Embryonic facial prominence (tissue), 1 donor: Measurements from ENCODE around the gene TRIAP1.
"Not testable (repeated sequence)": the region's sequence is repeated elsewhere in the genome, so short reads cannot be mapped to it uniquely, and the experiment has no call there.

Source experiments
- DNase-seq: peaks from one replicate; pipeline ENCODE4 v3.0.0-alpha.2; 2016; ENCODE audit errors: extremely low spot score

Gene TRIAP1

DNA sequence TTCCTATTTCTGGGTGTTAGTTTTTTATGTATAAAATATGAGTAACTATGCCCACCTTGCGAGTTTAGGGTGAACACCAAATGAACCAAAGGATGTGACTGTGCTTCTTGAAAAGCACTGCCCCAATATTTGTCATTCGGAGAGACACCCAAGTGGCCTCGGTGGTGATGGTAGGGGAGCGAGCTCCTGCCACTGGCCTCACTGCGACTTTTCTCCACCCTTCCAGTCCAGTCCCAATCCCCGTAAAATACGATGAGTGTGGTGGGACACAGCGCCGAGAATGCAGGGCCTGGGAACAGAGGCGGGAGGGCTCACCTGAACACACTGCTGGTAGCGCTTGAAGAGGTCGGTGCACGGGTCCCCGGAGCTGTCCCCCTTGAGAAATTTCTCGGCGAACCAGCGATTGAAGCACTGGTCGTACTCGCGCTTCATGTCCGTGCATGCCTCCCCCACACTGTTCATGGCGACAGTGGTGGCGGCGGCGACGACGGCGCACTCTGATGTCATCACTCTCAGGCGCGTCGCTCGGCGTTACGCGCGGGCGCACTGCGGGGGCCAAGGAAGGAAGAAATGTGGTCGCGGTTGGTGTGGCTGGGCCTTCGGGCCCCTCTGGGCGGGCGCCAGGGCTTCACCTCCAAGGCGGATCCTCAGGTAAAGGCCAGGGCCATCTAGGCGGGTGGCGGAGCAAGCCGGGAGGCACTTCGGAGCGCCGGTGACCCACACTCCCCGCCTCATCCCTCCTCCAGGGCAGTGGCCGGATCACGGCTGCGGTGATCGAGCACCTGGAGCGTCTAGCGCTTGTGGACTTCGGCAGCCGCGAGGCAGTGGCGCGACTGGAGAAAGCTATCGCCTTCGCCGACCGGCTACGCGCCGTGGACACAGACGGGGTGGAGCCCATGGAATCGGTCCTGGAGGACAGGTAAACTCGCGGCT lies at the start of gene TRIAP1, which contains the start of gene GATC:
TRIAP1 (minus strand) TSS at position 474 of the 933 bp plus-strand sequence; CDS start at position 462, 12 bp downstream.
GATC (plus strand) TSS at position 534 of the 933 bp plus-strand sequence; CDS start at position 571, 37 bp downstream.
- peak; percentile 73 for DNase-seq

GRCh38 chr12:120495186-120495730 lies 49.1 kb upstream of the TRIAP1 start:
- no peak for DNase-seq

DNA sequence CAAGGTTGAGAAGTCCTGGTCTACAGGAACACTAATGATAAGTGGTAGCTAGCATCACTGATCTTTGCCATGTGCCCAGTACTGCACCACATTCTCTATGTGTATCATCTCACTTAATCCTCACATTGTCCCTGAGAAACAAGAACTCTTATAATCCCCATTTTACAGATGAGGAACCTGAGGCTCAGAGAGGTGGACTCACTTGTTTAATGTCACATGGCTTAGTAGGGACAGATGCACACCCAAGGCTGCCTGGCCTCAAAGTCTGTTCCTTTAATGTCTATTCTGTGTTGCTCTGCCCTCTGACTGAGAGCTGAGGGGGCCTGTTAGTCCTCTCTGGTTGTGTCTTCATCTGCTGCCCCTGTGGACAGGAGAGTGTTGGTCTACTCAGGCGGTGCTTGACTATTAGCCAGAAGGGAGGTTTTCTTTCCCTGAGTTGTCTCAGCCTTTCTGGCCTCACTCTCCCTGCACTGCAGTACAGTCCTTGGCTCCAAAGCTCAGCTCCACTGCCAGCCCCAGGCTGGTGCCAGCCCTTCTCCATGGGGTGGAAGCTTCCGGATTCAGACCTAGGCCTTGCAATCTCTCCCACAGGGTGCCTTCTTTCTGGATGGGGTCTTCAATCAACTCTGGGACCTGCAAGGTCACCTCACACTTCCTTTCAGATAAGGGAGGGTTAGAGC lies 44.8 kb upstream of the TRIAP1 start:
- DNase-seq: no peak

DNA sequence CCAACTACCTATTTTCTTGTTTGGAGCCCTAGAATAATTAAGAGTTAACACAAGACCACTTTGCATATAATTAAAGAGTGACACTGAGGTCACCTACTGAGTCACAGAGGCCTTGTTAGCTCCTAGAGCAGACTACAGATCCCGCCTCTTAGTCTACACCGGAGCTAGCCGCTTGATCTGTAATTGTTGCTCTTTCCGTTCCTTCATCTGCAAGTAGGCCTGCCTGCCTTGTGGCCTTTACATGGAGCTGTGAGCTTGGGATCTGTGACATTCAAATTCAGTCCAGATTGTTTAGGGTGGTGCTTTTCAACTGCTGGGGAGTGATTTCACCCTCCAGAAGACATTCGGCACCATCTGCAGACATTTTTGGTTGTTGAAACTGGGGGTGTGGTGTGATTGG lies 44.1 kb upstream of the TRIAP1 start:
- DNase-seq: no peak

GRCh38 chr12:120489018-120489417 lies 42.8 kb upstream of the TRIAP1 start:
- DNase-seq: no peak

DNA sequence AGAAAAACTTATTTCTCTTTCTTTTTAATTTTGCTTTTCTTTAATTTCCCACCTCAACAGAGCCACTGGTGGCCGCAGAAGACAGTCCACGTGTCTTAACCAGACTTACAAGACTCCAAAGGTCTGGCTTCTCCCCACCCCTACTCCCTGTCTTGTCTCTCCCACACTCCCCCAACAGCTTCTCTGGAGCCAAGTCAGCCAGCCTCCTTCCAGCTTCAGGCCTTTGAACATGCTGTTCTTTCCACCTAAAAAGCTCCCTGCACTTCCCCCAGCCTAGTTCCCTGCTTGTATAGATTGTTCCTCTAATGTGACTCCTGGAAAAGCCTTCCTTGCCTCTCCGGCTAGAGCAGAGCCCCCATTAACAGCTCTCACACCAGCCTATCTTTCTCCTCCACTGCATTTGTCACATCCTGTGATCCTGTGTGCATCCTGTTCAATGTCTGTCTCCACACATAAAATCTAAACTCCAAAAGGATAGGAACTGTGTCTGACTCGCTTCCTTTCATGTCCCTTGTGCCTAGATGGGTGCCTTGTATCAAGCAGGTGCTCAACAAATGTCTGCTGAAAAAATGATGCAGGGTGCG lies 42.0 kb upstream of the TRIAP1 start:
- DNase-seq: no peak

- not testable (repeated sequence) for DNase-seq
Observed at GRCh38 chr12:120487552-120487951, 41.4 kb upstream of the TRIAP1 start.

DNA sequence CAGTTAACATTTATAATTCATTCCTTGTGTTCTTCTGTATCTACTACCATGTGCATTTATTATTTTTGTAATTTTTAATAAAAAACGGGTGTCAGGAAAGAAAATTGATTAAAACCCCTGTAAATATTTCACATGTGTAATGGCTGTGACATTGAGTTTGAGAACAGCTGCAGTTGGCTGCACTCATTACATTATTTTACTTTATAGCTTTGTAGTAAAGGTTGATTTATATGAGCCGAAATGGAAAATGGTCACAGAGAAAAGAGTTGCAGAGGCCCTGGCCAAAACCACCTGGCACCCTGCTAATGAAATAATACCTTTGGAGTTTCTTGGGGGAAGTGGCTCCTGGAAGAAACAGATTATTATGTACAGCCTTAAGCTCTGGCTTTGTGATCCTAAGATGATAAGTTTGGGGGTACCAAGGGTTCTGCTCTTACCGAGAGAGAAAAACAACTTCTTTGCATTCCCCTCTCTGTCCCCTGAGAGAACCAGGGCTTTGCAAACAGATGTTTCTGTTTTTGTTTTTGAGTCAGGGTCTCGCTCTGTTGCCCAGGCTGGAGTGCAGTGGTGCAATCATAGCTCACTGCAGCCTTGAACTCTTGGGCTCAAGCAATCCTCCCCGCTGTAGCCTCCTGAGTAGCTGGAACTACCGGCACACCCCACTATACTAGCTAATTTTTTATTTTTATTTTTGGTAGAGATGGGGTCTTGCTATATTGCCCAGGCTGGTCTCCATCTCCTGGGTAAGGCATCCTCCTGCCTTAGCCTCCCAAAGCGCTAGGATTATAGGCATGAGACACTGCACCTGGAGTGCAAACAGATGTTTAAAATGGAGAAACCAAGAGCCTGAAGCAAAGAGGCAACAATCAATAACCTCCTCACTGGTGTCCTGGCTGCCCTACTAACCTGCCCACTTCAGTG lies 40.0 kb upstream of the TRIAP1 start:
- no peak for DNase-seq

DNA sequence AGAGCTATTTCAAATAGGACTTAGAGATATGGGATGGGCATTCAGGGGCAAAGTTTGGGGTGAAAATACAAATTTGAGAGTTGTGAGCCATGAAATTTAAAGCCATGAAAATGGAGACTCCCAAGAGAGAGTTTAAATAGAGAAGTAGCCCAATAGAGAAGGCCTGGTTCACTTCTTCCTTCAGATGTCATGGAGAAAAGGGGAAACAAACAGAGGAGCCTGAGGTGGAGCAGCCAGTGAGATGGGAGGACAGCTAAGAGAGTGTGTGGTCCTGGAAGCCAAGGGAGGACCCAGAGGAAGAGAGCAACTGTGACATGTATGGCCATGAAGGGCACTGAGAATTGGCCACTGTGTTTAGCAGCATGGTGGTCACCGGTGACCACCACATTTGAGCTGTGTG lies 37.4 kb upstream of the TRIAP1 start:
- no peak for DNase-seq

DNA sequence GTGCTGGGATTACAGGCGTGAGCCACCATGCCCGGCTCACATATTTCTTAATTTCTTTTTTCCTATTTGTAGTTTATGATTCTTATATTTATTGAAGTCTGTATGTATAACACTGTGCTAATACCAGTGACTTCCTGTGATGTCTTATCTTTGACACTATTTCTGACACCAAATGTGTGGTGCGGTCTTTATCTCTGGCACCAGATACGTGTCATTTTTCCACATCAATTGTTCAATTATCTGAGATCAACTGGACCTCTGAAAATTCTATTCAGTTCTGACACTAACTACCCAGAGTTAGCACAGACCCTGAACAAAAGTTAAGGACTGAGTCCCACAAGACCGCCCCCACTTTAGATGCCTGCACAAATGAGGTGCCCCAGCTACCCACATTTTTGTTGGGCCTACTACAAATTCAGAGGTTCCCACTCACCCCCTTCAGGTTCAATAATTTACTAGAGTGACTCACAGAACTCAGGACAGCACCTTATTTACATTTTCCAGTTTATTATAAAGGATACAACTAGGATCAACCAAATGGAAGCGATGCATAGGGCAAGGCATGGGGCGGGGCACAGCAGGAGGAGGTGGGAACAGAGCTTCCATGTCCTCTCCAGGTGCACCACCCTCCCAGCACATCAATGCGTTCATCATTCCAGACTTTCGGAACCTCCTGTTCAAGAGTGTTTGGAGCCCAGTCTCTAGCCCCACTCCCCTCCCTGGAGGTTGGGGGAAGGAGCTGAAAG lies 35.0 kb upstream of the TRIAP1 start:
- no peak for DNase-seq

GRCh38 chr12:120480211-120480610 lies 34.0 kb upstream of the TRIAP1 start:
- DNase-seq: no peak

- no peak for DNase-seq
Observed at GRCh38 chr12:120479458-120479857, 33.3 kb upstream of the TRIAP1 start.

DNA sequence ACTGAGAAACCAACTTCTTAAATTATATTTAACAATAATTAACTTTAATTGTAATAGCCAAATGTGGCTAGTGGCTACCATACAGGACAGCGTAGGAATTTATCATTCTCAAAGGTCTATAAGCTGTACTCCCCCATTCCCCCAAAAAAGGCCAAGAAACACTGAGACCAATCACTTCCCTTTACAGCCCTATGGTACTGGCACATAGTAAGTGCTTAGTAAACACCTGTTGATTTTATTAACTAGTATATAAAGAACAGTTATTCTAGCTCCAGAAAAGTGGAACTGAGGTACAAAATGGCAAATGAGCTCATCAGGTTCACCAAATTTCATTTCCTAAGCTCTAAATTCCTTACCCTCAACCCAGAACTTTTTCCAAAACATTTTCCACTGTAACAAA lies 29.5 kb upstream of the TRIAP1 start:
- no peak for DNase-seq

GRCh38 chr12:120474616-120474960 lies 28.4 kb upstream of the TRIAP1 start:
- DNase-seq: peak; percentile 20

GRCh38 chr12:120473807-120474615 lies 27.8 kb upstream of the TRIAP1 start:
- no peak for DNase-seq

- no peak for DNase-seq
Observed at GRCh38 chr12:120472521-120472920, 26.3 kb upstream of the TRIAP1 start.

DNA sequence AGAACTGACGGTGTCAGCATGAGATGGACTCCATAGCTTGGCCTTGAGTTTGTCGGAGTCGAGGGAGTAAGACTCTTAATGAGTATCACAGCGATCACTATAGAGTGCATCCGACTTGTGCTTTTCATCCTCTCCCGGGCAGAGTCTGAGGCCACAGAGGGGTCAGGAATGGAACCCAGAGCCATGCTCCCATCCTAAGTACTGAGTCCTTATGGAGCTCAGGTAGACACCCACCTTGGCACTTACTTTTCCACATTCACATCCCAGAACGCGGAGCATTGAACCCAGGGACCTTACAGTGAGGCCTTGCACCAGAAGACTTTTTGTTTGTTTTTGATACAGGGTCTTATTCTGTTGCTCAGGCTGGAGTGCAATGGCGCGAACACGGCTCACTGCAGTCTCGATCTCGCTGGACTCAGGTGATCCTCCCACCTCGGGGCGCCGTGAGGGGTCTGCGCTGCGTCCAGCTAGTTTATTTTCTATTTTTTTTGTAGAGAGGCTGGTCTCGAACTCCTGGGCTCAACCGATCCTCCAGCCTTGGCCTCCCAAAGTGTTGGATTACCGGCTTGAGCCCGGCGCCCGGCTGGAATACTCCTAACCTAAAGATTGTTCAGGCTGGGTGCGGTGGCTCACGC lies 24.1 kb upstream of the TRIAP1 start:
- no peak for DNase-seq

DNA sequence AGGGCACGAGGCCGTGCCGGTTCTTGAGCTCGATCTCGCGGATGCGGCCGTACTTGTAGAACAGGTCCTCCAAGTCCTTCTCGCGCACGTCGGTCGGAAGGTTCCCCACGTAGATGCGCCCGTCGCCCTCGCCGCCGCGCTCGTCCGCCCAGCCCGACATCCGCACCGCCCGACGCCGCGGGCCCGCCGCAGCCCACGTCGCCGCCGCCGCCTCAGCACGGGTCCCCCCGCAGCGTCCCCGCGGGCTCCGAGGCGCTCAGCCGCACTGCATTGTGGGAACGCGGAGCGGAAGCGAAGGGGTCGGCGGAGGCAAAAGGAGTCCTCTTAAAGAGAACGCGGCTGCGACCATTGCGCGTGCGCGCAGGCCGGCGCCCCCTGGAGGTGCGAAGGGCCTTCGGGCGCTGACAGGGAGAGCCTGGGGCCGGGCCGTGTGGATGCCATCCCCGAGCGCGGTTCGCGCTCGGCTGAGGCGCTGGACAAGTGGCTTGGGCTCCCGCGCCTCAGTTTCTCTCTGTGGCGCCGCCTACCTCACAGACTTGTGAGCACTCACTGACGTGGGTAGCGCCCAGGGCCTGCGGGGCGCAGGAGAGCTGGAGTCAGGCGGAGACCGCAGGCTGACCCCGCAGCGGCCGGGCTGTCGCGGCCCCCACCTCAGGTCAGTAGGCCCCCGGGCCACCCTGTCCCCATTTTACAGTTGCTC lies 23.4 kb upstream of the TRIAP1 start, which contains the start of gene SRSF9:
SRSF9 (minus strand) TSS at position 299 of the 700 bp plus-strand sequence; CDS start at position 160, 139 bp downstream.
- DNase-seq: peak; percentile 90
